ENCODE data around the gene NELL2.
"Not testable (repeated sequence)": the region's sequence is repeated elsewhere in the genome, so short reads cannot be mapped to it uniquely, and the experiment has no call there.

Gene NELL2

DNA sequence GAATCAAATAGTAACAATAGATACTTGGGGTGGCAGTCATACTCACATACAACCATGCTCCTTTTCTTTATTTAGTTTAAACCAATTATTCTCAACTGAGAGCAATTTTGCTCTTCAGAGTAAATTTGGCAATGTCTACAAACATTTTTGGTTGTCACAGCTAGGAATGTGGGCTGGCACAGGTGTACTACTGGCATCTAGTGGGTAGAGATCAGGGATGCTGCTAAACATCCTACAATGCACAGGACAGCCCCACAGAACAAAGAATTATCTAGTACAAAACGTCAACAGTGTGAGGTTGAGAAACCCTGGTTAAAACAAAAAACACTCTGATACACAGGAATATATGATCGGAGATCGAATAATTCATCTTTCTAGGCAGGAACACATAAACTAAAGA, 186.5 kb downstream of the NELL2 start:
- ATAC-seq = no peak
- TF ChIP-seq CSDC2 (CRISPR knock-in tag; IDR thresholded peaks at IDR 0.05) = no peak
- no peak for TF ChIP-seq TCF4 (CRISPR knock-in tag; IDR thresholded peaks at IDR 0.05; ENCODE audit: borderline replicate concordance)
- no peak for TF ChIP-seq ZNF8 (CRISPR knock-in tag; IDR thresholded peaks at IDR 0.05)
- TF ChIP-seq SNAI2 (CRISPR knock-in tag; IDR thresholded peaks at IDR 0.05) = no peak
- TF ChIP-seq ARNTL (CRISPR knock-in tag; IDR thresholded peaks at IDR 0.05; ENCODE audit: borderline replicate concordance, low read depth) = no peak
- no peak for TF ChIP-seq OSR1 (CRISPR knock-in tag; IDR thresholded peaks at IDR 0.05)
- TF ChIP-seq, protein P1, sequence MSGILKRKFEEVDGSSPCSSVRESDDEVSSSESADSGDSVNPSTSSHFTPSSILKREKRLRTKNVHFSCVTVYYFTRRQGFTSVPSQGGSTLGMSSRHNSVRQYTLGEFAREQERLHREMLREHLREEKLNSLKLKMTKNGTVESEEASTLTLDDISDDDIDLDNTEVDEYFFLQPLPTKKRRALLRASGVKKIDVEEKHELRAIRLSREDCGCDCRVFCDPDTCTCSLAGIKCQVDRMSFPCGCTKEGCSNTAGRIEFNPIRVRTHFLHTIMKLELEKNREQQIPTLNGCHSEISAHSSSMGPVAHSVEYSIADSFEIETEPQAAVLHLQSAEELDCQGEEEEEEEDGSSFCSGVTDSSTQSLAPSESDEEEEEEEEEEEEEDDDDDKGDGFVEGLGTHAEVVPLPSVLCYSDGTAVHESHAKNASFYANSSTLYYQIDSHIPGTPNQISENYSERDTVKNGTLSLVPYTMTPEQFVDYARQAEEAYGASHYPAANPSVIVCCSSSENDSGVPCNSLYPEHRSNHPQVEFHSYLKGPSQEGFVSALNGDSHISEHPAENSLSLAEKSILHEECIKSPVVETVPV (CRISPR knock-in tag; IDR thresholded peaks at IDR 0.05) = no peak
- TF ChIP-seq TOX (CRISPR knock-in tag; IDR thresholded peaks at IDR 0.05; ENCODE audit: borderline replicate concordance) = no peak
- TF ChIP-seq ZFP3 (CRISPR knock-in tag; IDR thresholded peaks at IDR 0.05) = no peak
- no peak for TF ChIP-seq BACH2 (CRISPR knock-in tag; IDR thresholded peaks at IDR 0.05; ENCODE audit: borderline replicate concordance)
- no peak for TF ChIP-seq ZNF565 (CRISPR knock-in tag; conservative IDR thresholded peaks at IDR 0.05; ENCODE audit: low read depth)
- TF ChIP-seq, protein P2, sequence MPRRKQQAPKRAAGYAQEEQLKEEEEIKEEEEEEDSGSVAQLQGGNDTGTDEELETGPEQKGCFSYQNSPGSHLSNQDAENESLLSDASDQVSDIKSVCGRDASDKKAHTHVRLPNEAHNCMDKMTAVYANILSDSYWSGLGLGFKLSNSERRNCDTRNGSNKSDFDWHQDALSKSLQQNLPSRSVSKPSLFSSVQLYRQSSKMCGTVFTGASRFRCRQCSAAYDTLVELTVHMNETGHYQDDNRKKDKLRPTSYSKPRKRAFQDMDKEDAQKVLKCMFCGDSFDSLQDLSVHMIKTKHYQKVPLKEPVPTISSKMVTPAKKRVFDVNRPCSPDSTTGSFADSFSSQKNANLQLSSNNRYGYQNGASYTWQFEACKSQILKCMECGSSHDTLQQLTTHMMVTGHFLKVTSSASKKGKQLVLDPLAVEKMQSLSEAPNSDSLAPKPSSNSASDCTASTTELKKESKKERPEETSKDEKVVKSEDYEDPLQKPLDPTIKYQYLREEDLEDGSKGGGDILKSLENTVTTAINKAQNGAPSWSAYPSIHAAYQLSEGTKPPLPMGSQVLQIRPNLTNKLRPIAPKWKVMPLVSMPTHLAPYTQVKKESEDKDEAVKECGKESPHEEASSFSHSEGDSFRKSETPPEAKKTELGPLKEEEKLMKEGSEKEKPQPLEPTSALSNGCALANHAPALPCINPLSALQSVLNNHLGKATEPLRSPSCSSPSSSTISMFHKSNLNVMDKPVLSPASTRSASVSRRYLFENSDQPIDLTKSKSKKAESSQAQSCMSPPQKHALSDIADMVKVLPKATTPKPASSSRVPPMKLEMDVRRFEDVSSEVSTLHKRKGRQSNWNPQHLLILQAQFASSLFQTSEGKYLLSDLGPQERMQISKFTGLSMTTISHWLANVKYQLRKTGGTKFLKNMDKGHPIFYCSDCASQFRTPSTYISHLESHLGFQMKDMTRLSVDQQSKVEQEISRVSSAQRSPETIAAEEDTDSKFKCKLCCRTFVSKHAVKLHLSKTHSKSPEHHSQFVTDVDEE (CRISPR knock-in tag; IDR thresholded peaks at IDR 0.05) = no peak
- no peak for TF ChIP-seq ZC3H10 (CRISPR knock-in tag; IDR thresholded peaks at IDR 0.05)

DNA sequence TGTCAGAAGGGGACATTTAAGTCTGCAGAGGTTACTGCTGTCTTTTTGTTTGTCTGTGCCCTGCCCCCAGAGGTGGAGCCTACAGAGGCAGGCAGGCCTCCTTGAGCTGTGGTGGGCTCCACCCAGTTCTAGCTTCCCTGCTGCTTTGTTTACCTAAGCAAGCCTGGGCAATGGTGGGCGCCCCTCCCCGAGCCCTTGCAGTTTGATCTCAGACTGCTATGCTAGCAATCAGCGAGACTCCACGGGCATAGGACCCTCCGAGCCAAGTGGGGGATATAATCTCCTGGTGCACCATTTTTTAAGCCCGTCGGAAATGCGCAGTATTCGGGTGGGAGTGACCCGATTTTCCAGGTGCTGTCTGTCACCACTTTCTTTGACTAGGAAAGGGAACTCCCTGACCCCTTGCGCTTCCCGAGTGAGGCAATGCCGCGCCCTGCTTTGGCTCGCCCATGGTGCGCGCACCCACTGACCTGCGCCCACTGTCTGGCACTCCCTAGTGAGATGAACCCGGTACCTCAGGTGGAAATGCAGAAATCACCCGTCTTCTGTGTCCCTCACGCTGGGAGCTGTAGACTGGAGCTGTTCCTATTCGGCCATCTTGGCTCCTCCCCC, 189.2 kb downstream of the NELL2 start:
- not testable (repeated sequence) for ATAC-seq

DNA sequence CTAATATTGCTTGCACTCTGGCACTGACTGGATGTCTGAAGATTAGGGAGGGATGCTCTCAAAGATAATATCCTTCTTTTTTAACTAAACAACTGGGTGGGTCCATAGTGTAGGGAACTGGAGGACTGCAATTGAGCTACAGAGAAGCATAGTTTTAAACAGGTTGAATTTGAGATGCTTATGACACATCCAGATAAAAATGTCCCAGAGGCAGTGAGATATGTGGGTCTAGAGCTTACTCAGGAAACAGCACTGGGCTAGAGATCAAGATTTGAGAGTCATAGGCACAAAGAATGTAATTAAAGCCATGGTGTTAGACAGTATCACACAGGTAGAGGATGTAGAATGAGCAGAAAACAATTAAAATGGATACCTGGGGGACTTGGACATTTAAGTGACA, 198.4 kb downstream of the NELL2 start:
- no peak for ATAC-seq
- TF ChIP-seq ARNTL (CRISPR knock-in tag; IDR thresholded peaks at IDR 0.05; ENCODE audit: borderline replicate concordance, low read depth) = no peak
- TF ChIP-seq, protein P3, sequence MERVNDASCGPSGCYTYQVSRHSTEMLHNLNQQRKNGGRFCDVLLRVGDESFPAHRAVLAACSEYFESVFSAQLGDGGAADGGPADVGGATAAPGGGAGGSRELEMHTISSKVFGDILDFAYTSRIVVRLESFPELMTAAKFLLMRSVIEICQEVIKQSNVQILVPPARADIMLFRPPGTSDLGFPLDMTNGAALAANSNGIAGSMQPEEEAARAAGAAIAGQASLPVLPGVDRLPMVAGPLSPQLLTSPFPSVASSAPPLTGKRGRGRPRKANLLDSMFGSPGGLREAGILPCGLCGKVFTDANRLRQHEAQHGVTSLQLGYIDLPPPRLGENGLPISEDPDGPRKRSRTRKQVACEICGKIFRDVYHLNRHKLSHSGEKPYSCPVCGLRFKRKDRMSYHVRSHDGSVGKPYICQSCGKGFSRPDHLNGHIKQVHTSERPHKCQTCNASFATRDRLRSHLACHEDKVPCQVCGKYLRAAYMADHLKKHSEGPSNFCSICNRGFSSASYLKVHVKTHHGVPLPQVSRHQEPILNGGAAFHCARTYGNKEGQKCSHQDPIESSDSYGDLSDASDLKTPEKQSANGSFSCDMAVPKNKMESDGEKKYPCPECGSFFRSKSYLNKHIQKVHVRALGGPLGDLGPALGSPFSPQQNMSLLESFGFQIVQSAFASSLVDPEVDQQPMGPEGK (CRISPR knock-in tag; IDR thresholded peaks at IDR 0.05; ENCODE audit: borderline replicate concordance) = no peak

DNA sequence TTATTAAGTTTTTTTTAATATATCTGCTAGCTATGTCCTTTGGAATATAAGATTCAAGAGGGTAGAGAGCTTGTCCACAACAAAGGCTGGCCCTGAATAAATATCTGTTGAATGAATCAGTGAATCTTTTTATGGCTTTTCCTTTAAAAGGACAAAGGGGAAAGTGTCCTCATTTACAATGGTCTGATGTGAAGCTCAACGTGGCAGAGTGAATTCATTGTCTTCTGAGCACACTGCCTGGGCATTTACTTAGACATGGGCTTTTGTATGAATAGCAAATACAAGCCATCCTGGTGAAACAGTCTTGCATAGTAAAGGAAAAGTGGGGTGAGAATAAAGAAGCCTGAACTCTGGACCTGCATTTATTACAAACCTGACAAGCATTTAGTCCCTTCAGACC, 201.2 kb downstream of the NELL2 start:
- ATAC-seq = no peak
- TF ChIP-seq, protein P4, sequence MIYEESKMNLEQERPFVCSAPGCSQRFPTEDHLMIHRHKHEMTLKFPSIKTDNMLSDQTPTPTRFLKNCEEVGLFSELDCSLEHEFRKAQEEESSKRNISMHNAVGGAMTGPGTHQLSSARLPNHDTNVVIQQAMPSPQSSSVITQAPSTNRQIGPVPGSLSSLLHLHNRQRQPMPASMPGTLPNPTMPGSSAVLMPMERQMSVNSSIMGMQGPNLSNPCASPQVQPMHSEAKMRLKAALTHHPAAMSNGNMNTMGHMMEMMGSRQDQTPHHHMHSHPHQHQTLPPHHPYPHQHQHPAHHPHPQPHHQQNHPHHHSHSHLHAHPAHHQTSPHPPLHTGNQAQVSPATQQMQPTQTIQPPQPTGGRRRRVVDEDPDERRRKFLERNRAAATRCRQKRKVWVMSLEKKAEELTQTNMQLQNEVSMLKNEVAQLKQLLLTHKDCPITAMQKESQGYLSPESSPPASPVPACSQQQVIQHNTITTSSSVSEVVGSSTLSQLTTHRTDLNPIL (CRISPR knock-in tag; IDR thresholded peaks at IDR 0.05; ENCODE audit: low read depth) = no peak
- no peak for TF ChIP-seq TOX (CRISPR knock-in tag; IDR thresholded peaks at IDR 0.05; ENCODE audit: borderline replicate concordance)
- TF ChIP-seq ZFP30 (CRISPR knock-in tag; IDR thresholded peaks at IDR 0.05) = no peak
- TF ChIP-seq, protein P3 (CRISPR knock-in tag; IDR thresholded peaks at IDR 0.05; ENCODE audit: borderline replicate concordance) = no peak

DNA sequence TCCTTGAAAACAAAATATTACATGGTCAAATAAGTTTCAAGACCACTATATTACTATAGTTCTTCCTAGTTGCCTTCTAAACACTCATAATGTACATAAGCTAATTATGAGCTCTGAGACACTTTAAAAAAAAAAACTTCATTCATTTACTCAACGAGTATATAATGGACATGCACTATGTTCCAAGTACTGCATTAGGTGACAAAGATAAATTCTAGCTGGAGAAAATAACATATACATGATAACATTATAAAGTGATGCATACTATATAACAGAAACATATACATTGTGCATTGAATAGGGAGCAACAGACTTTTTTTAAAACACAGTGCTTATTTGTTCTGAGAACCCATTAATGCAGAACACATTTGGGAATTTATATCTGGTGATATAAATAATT, 202.3 kb downstream of the NELL2 start:
- TF ChIP-seq ZFP30 (CRISPR knock-in tag; IDR thresholded peaks at IDR 0.05) (no peak), ARNTL (CRISPR knock-in tag; IDR thresholded peaks at IDR 0.05; ENCODE audit: borderline replicate concordance, low read depth) (no peak), PPARA (CRISPR knock-in tag; IDR thresholded peaks at IDR 0.05; ENCODE audit: borderline replicate concordance) (no peak), ESRRG (CRISPR knock-in tag; IDR thresholded peaks at IDR 0.05) (no peak), ZNF70 (CRISPR knock-in tag; IDR thresholded peaks at IDR 0.05) (no peak), ISL1 (CRISPR knock-in tag; IDR thresholded peaks at IDR 0.05) (no peak), BACH2 (CRISPR knock-in tag; IDR thresholded peaks at IDR 0.05; ENCODE audit: borderline replicate concordance) (no peak), ZC3H10 (CRISPR knock-in tag; IDR thresholded peaks at IDR 0.05) (no peak), ZNF8 (CRISPR knock-in tag; IDR thresholded peaks at IDR 0.05) (no peak)
- TF ChIP-seq, protein P5, sequence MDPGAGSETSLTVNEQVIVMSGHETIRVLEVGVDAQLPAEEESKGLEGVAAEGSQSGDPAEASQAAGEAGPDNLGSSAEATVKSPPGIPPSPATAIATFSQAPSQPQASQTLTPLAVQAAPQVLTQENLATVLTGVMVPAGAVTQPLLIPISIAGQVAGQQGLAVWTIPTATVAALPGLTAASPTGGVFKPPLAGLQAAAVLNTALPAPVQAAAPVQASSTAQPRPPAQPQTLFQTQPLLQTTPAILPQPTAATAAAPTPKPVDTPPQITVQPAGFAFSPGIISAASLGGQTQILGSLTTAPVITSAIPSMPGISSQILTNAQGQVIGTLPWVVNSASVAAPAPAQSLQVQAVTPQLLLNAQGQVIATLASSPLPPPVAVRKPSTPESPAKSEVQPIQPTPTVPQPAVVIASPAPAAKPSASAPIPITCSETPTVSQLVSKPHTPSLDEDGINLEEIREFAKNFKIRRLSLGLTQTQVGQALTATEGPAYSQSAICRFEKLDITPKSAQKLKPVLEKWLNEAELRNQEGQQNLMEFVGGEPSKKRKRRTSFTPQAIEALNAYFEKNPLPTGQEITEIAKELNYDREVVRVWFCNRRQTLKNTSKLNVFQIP (CRISPR knock-in tag; IDR thresholded peaks at IDR 0.05; ENCODE audit: borderline replicate concordance, low read depth) = no peak
- TF ChIP-seq, protein P4 (CRISPR knock-in tag; IDR thresholded peaks at IDR 0.05; ENCODE audit: low read depth) = no peak
- ATAC-seq = no peak

Data from SK-N-SH treated with all-trans-retinoic acid at 6 μM for 48 hours (cell line).